GM12873 (cell line): ENCODE results near the gene CCL7.

Source experiments
- TF ChIP-seq, protein P1 (sequence below): IDR thresholded peaks from 2 replicates; pipeline ENCODE4 v1.5.1; 2012; ENCODE audit warnings: low read depth, mild to moderate bottlenecking, moderate library complexity, low read length, control low read depth; ENCODE audit not compliant: insufficient read depth; ENCODE audit errors: missing control alignments

The CCL7 gene

DNA sequence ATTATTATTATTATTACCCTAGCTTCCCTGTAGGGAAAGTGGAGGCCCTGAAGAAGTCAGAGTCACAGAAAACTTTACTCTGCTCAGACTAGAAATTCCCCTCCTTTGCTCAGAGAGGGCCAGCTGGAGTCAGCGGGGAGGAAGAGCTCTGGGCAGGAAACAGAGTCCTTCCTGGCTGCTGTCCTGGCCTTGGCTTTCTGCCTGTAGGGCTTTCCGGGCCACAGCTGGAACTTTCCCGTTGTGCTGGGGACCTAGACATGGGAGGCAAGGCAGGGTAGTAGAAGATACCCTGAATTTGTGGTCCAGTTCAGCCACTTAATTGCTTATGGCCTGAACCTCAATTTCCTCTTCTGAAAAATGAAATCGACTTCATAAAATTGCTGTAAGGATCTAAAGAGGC, 29.0 kb upstream of the CCL7 start:
- TF ChIP-seq, protein P1, sequence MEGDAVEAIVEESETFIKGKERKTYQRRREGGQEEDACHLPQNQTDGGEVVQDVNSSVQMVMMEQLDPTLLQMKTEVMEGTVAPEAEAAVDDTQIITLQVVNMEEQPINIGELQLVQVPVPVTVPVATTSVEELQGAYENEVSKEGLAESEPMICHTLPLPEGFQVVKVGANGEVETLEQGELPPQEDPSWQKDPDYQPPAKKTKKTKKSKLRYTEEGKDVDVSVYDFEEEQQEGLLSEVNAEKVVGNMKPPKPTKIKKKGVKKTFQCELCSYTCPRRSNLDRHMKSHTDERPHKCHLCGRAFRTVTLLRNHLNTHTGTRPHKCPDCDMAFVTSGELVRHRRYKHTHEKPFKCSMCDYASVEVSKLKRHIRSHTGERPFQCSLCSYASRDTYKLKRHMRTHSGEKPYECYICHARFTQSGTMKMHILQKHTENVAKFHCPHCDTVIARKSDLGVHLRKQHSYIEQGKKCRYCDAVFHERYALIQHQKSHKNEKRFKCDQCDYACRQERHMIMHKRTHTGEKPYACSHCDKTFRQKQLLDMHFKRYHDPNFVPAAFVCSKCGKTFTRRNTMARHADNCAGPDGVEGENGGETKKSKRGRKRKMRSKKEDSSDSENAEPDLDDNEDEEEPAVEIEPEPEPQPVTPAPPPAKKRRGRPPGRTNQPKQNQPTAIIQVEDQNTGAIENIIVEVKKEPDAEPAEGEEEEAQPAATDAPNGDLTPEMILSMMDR = no peak

DNA sequence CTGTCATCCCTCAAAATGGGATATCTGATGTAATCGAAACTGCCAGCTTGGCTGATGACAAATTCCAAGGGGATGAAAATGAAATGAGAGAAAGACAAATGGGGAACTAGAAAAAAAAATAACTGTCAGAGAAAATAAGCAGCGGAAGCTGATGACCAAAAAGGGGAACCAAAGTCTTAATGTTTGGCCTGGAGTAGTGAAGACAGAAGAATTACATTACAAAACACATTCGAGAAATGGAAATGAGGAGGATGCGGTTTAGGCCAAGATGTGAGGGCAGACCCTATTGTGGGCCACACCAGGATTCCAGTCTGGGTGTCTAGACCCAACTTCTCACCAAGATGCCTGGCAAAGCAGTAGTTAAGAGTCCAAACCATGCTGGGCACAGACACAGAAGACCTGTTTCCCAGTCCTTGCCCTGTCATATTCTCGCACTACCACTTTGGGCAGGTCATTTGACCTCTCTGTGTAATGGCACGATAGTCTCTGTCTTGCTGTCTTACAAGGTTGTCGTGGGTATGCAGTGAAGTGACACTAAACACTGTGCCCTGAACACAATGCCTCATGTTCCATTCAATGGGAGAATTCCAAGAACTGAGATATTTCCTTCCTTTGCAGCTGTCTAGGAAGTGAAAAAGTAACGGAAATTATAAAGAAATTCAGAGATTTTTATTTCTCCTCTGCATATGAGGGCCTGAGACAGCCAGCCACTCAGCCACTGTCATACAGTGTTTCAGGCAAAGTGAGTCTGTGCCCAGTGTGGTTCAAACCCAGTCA, 27.2 kb upstream of the CCL7 start:
- TF ChIP-seq, protein P1 = no peak

GRCh38 chr17:34243364-34244320, 26.4 kb upstream of the CCL7 start:
- TF ChIP-seq, protein P1 = no peak

GRCh38 chr17:34245351-34245905, 24.6 kb upstream of the CCL7 start:
- TF ChIP-seq, protein P1 = no peak

GRCh38 chr17:34246446-34246845, 23.6 kb upstream of the CCL7 start:
- TF ChIP-seq, protein P1 = no peak

DNA sequence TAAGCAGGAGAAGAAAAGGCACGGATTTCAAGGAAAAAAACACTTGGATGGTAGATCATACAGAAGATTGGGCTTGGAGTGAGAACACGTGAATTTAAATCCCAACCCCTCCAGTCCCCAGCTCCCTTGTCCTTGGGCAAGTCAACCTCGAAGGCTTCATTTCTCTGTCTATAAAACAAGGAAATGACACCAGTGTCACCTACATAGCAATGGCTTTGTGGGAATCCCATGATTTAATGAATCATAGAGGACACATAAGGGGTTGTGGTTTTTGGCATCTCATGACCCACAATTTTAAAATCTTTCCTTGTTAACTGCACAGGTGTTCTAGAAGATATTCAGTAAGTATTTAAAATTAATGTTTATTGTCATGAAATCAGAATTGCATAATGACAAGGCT, 23.1 kb upstream of the CCL7 start:
- TF ChIP-seq, protein P1 = no peak

GRCh38 chr17:34248511-34249024, 21.5 kb upstream of the CCL7 start:
- TF ChIP-seq, protein P1 = no peak
